ENCODE results near the gene LRRFIP1. TPM values are rescaled to one million over a fixed set of nuclear protein-coding genes. Genes with fewer than 3 reads are reported as not detected.
"Not testable (repeated sequence)": the region's sequence is repeated elsewhere in the genome, so short reads cannot be mapped to it uniquely, and the experiment has no call there.

The LRRFIP1 gene
- total and polyA plus RNA-seq, 2 of the 13 experiments (the other 11 are each of a cell fraction or from before 2014, with no cell fraction given) = 15.9 to 40.5 TPM

- no peak for TF ChIP-seq NR2F6 (IDR thresholded peaks at IDR 0.05)
- TF ChIP-seq NR2F6 (CRISPR knock-in tag; IDR thresholded peaks at IDR 0.05) = peak; percentile 33; the same call in 1 of the 2 replicates
- TF ChIP-seq FOXP1 (IDR thresholded peaks at IDR 0.05) = no peak
- TF ChIP-seq FOXP1 (CRISPR knock-in tag; IDR thresholded peaks at IDR 0.05) = peak; percentile 15; the same call in 1 of the 2 replicates
- TF ChIP-seq ISL2 (CRISPR knock-in tag; IDR thresholded peaks at IDR 0.05) = peak; percentile 72
- 0 out of 2 replicates have a peak, but pooled peaks have one; percentile 20 for TF ChIP-seq HDAC1 (CRISPR knock-in tag; IDR thresholded peaks at IDR 0.05)
- TF ChIP-seq PITX1 (CRISPR knock-in tag; IDR thresholded peaks at IDR 0.05) = peak; percentile 76; the same call in 1 of the 2 replicates
Measured at GRCh38 chr2:237594514-237594871, 32.9 kb upstream of the LRRFIP1 start (continued).

GRCh38 chr2:237595829-237596519 lies 31.4 kb upstream of the LRRFIP1 start:
- H4K20me1 ChIP-seq (ENCODE audit: insufficient read depth, low read length); BruUV-seq (replicated peaks); in situ Hi-C loops (cut with HindIII; ENCODE audit: extremely low pct_ligation_motif_present, low pct_unique_long_range_greater_than_20kb); H3K9me3 ChIP-seq (ENCODE audit: low read length); H3K9ac ChIP-seq (ENCODE audit: insufficient read depth, low read depth, low read length); FAIRE-seq; ATAC-seq; H3K27me3 ChIP-seq (ENCODE audit: control insufficient read depth in 1 of 2, insufficient read depth in 2 of 2, low read length in 2 of 2); H3K36me3 ChIP-seq (replicated peaks in 1 of 2; ENCODE audit: control insufficient read depth in 1 of 2, insufficient read depth in 2 of 2, low read length in 2 of 2); intact Hi-C loops (cut with micrococcal nuclease; ENCODE audit: unreplicated experiment); H3K4me3 ChIP-seq (replicated peaks in 1 of 3; ENCODE audit: insufficient read depth in 1 of 3, low read depth in 2 of 3, low read length in 3 of 3); DNase-seq (ENCODE audit: low spot score); CTCF ChIA-PET (ENCODE audit: low intra/inter-chr PET ratio, low total read pairs); H3K27ac ChIP-seq (ENCODE audit: extremely low read length, insufficient read depth, low read length); H2AFZ ChIP-seq (ENCODE audit: low read length); H3K79me2 ChIP-seq (ENCODE audit: insufficient read depth, low read length): not testable (repeated sequence)
- WGBS (ENCODE audit: low lambda C conversion rate) = 77% methylated on average over 5 of the region's 5 CpGs
- Histone ChIP-seq H3K4me2 (ENCODE audit: low read depth, low read length) (0 out of 2 replicates have a peak overlapping the region, but pooled peaks have one; percentile 25), H3K4me1 (ENCODE audit: insufficient read depth, low read length) (peaks cover 96% of the 10 kb centered on the region)
- POLR2A ChIA-PET = interaction anchor here (0.7 kb wide), 1 partner anchor 74 kb away, joined by 3 read pairs; no protein-coding TSS in a partner anchor
- TF ChIP-seq ZKSCAN1 (IDR thresholded peaks at IDR 0.05; ENCODE audit: low read length) = peak; percentile 84
- TF ChIP-seq SNAI1 (CRISPR knock-in tag; IDR thresholded peaks at IDR 0.05; ENCODE audit: borderline replicate concordance) = 0 out of 2 replicates have a peak, but pooled peaks have one; percentile 65
- TF ChIP-seq ZNF121 (CRISPR knock-in tag; IDR thresholded peaks at IDR 0.05) = peak; percentile 75
- TF ChIP-seq ZMYM3 (CRISPR knock-in tag; IDR thresholded peaks at IDR 0.05) = peak; percentile 61; the same call in 1 of the 2 replicates

All from HepG2 (cell line).